Measurements from ENCODE around the gene DUS2. TPM values are rescaled to one million over a fixed set of nuclear protein-coding genes. Genes with fewer than 3 reads are reported as not detected.

DUS2 gene
- total and polyA plus RNA-seq, 7 donors = 3.6 to 17.3 (median 6.6) TPM

DNA sequence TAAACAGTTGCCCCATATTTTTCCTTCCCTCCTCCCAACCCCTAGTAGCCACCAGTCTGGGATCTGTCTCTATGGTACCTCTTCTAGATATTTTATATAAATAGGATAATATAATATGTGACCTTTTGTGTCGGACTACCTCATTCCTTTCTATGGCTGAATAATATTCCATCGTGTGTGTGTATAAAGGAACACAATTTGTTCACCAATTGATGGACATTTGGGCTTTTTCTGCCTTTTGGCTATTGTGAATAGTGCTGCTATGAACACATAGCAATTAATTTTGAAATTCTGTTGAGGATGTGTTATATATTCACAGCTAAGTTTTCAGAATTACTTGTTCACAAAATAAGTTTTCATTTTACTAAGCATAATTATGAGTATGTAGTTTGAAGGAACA is 64.6 kb downstream of the DUS2 start:
- no peak overlapping the region for H3K4me3 ChIP-seq
- 66 to 68% methylated on average over 2 of the region's 2 CpGs for WGBS, 2 donors
- peak overlapping the region in 3 of 4 donors; percentile 91 to 99 (median 94) for H3K27ac ChIP-seq

DNA sequence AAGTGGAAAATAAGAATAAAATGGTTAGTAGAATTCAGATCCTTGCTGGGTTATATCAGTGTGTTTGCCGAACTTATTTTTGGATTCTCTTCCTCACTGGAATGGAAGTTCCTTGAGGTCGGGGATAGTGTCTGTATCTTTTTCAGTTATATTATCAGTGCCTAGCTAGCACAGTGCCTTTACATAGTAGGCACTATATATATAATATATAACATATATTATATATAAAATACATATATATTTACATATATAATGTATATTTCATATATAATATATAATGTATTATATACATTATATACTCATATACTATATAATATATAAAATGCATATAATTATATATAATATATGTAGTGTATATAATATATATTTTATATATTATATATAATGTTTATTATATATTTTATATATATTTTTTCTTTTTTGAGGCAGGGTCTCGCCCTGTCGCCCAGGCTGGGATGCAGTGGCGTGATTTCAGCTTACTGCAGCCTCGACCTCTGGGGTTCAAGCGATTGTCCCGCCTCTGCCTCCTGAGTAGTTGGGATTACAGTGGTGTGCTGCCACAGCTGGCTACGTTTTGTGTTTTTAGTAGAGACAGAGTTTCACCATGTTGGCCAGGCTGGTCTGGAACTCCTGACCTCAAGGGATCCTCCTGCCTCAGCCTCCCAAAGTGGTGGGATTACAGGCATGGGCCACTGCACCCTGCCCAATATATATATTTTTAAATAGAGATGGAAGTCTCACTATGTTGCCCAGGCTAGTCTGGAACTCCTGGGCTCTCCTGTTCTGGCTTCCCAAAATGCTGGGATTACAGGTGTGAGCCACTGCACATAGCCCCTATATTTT is 65.3 kb downstream of the DUS2 start:
- TF ChIP-seq POLR2A (IDR thresholded peaks at IDR 0.05) = no peak
- no peak for TF ChIP-seq EP300 (IDR thresholded peaks at IDR 0.05)
- TF ChIP-seq, protein P1, sequence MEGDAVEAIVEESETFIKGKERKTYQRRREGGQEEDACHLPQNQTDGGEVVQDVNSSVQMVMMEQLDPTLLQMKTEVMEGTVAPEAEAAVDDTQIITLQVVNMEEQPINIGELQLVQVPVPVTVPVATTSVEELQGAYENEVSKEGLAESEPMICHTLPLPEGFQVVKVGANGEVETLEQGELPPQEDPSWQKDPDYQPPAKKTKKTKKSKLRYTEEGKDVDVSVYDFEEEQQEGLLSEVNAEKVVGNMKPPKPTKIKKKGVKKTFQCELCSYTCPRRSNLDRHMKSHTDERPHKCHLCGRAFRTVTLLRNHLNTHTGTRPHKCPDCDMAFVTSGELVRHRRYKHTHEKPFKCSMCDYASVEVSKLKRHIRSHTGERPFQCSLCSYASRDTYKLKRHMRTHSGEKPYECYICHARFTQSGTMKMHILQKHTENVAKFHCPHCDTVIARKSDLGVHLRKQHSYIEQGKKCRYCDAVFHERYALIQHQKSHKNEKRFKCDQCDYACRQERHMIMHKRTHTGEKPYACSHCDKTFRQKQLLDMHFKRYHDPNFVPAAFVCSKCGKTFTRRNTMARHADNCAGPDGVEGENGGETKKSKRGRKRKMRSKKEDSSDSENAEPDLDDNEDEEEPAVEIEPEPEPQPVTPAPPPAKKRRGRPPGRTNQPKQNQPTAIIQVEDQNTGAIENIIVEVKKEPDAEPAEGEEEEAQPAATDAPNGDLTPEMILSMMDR (IDR thresholded peaks at IDR 0.05) = no peak
- TF ChIP-seq POLR2AphosphoS5 (IDR thresholded peaks at IDR 0.05) = no peak
- no peak overlapping the region for H3K4me3 ChIP-seq
- peaks cover 0 to 59% (median 38%) of the 10 kb centered on the region in 4 donors for H3K4me1 ChIP-seq
- peak overlapping the region in 2 of 4 donors; percentile 94 to 99 for H3K27ac ChIP-seq
- no peaks in the 10 kb centered on the region for H3K36me3 ChIP-seq
- no peaks in the 10 kb centered on the region for H3K27me3 ChIP-seq
- DNase-seq = no peak
- intact Hi-C loops (cut with DNase I) = no loop called here
- no peaks in the 10 kb centered on the region for H3K9me3 ChIP-seq
- 83 to 86% methylated on average over 9 of the region's 9 CpGs for WGBS, 2 donors

More for the DNA sequence above, 64.6 kb downstream of the DUS2 start:
- intact Hi-C loops (cut with DNase I) = loop anchor here (2.0 kb wide), 1 partner anchor 141 kb away; no protein-coding TSS in a partner anchor
- Histone ChIP-seq H3K27me3 (no peaks in the 10 kb centered on the region), H3K36me3 (no peaks in the 10 kb centered on the region), H3K9me3 (no peaks in the 10 kb centered on the region), H3K4me1 (peaks cover 0 to 60% (median 39%) of the 10 kb centered on the region in 4 donors)
- TF ChIP-seq, protein P1 (IDR thresholded peaks at IDR 0.05) = no peak
- TF ChIP-seq EP300 (IDR thresholded peaks at IDR 0.05) (no peak), POLR2AphosphoS5 (IDR thresholded peaks at IDR 0.05) (no peak), POLR2A (IDR thresholded peaks at IDR 0.05) (no peak)
- no peak for DNase-seq

DNA sequence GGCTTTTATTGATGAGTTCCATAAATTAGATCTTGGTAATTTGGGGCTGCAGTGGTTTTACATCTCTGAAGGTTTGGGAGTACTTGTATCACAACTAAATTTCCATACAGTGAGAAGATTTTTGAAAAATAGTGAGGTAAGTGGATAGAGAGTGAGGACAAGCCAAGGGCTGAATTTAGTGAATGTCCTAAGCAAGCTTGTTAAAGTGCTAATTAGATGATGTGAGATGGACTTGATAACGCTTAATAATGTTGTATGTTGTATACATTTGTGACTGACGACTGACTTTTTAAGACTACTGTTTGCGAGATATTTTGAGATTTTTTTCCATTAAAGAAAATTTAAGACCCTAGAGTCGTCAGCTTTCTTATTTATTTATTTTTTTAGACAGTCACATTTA is 66.0 kb downstream of the DUS2 start:
- no peak overlapping the region for H3K4me3 ChIP-seq
- no peak overlapping the region for H3K27ac ChIP-seq
- intact Hi-C loops (cut with DNase I) = no loop called here
- H3K9me3 ChIP-seq = no peaks in the 10 kb centered on the region
- H3K36me3 ChIP-seq = no peaks in the 10 kb centered on the region
- TF ChIP-seq EP300 (IDR thresholded peaks at IDR 0.05) = no peak
- TF ChIP-seq, protein P1 (IDR thresholded peaks at IDR 0.05) = no peak
- no peak for TF ChIP-seq POLR2AphosphoS5 (IDR thresholded peaks at IDR 0.05)
- TF ChIP-seq POLR2A (IDR thresholded peaks at IDR 0.05) = no peak
- DNase-seq = no peak
- peaks cover 0 to 57% (median 33%) of the 10 kb centered on the region in 4 donors for H3K4me1 ChIP-seq
- no peaks in the 10 kb centered on the region for H3K27me3 ChIP-seq
- 77 to 81% methylated on average over 4 of the region's 4 CpGs for WGBS, 2 donors

DNA sequence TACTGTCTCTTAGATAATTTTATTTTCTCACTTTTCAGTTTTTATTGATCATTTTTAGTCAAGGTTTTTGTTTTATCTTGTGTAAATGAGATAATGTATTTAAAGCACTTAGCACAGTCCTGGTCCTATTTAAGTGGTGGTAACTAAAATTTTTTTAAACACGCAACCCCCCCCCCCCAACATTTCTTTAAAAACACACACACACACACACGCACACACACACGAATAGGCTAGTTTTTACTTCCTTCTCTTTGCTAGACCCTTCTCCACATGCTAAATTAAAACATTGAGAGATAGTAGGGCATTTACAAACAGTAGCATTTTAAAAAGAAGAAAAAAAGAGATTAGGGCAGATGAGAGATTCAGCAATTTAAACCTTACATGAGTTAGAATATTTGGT is 67.0 kb downstream of the DUS2 start:
- no peaks in the 10 kb centered on the region for H3K9me3 ChIP-seq
- WGBS, 2 donors = 46 to 47% methylated on average over 3 of the region's 3 CpGs
- H3K36me3 ChIP-seq = no peaks in the 10 kb centered on the region
- no peaks in the 10 kb centered on the region for H3K27me3 ChIP-seq
- no peak overlapping the region for H3K27ac ChIP-seq
- H3K4me1 ChIP-seq = peaks cover 0 to 56% (median 34%) of the 10 kb centered on the region in 4 donors
- intact Hi-C loops (cut with DNase I) = no loop called here
- TF ChIP-seq POLR2A (IDR thresholded peaks at IDR 0.05) (no peak), EP300 (IDR thresholded peaks at IDR 0.05) (no peak), POLR2AphosphoS5 (IDR thresholded peaks at IDR 0.05) (no peak)
- TF ChIP-seq, protein P1 (IDR thresholded peaks at IDR 0.05) = no peak
- no peak overlapping the region for H3K4me3 ChIP-seq
- no peak for DNase-seq

All from sigmoid colon (tissue), 7 donors.